ENCODE data around the gene INO80C. TPM values are rescaled to one million over a fixed set of nuclear protein-coding genes. Genes with fewer than 3 reads are reported as not detected.

The INO80C gene
- total and polyA plus RNA-seq, 2 of the 4 experiments (the other 2 are of a cell fraction), result 5.6 to 17.1 TPM

DNA sequence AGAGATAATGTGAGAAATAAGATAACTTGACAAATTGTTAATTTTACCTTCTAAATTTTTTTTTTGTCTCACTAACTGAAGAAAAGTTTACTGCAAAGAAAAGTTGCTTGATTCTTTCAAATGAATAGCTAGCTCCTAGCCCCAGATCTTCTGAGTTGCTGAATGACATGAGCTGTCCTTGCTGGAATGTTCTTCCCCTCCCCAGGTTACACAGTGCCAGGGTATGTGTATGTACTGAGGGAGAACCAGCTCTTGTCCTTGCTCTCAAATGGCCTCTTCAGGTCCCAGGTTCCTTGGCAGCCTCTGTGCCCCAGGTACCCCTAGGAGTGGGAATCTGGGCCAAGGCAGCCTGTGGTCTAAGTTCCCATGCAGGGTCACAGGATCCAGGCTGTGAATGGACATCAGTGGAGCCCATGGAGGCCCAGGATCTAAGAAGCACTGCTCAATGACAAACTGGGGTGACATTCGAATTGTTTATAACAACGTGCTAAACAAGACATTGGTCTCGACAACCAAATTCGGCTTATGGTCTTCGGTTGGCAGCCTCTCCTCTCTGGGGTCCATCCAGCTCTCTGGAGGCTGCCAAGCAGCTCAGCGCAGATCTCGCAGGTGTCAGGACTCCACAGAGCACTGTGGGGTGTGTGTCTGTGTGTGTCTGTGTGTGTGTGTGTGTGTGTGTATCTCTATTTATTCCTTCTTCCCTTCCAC lies 17.1 kb upstream of the INO80C start:
- Histone ChIP-seq H3K56ac (ENCODE audit: extremely low read depth, insufficient read depth, low read length) (no peak overlapping the region), H4K91ac (ENCODE audit: insufficient read depth, low read depth, low read length) (no peak overlapping the region; the same call in 1 of the 2 replicates), H3K9ac (ENCODE audit: low read depth, low read length) (no peak overlapping the region), H3K4me1 (ENCODE audit: control insufficient read depth, insufficient read depth, low read length) (peaks cover 3% of the 10 kb centered on the region), H3K9me1 (ENCODE audit: insufficient read depth, low read length) (peaks cover 9% of the 10 kb centered on the region; the same call in 1 of the 2 replicates), H3K79me1 (ENCODE audit: low read depth in 1 of 2, low read length in 2 of 2) (no peaks in the 10 kb centered on the region), H3K4me2 (ENCODE audit: low read depth, low read length) (no peak overlapping the region), H2BK120ac (ENCODE audit: low read depth, low read length) (no peak overlapping the region), H2BK20ac (ENCODE audit: low read depth, low read length) (no peak overlapping the region), H3K4me3 (ENCODE audit: insufficient read depth, low read depth, low read length) (no peak overlapping the region), H3K36me3 (ENCODE audit: control insufficient read depth, insufficient read depth, low read length) (no peaks in the 10 kb centered on the region), H2BK5ac (ENCODE audit: low read depth, low read length, poor library complexity, severe bottlenecking) (no peak overlapping the region), H4K20me1 (ENCODE audit: insufficient read depth, low read length) (no peaks in the 10 kb centered on the region), H2AFZ (replicated peaks; ENCODE audit: low read length, poor library complexity) (peak overlapping the region; percentile 34), H2BK15ac (ENCODE audit: low read depth, low read length) (no peak overlapping the region), H4K5ac (ENCODE audit: low read depth, low read length) (no peak overlapping the region), H3K27ac (ENCODE audit: insufficient read depth, low read length) (no peak overlapping the region), H3K18ac (ENCODE audit: low read depth, low read length) (no peak overlapping the region), H3K9me3 (ENCODE audit: control insufficient read depth, insufficient read depth, low read length) (no peaks in the 10 kb centered on the region), H3K4ac (ENCODE audit: low read depth, low read length) (no peak overlapping the region), H3K27me3 (ENCODE audit: control insufficient read depth, insufficient read depth, low read length) (no peaks in the 10 kb centered on the region; the same call in 1 of the 2 replicates), H4K8ac (ENCODE audit: low read depth in 2 of 2, low read length in 2 of 2) (no peak overlapping the region; a peak in 1 of 4 replicates), H2AK5ac (ENCODE audit: low read depth, low read length) (no peak overlapping the region), H3K23ac (ENCODE audit: low read depth, low read length) (no peak overlapping the region; the same call in 1 of the 2 replicates), H3K14ac (replicated peaks; ENCODE audit: low read depth, low read length) (no peak overlapping the region), H2AK9ac (replicated peaks; ENCODE audit: low read depth, low read length, poor library complexity) (peak overlapping the region; percentile 30)
- DNase-seq, result no peak
- CTCF ChIA-PET, result no interaction called here
- intact Hi-C loops (cut with micrococcal nuclease) (no loop called here), dilution Hi-C loops (cut with HindIII; ENCODE audit: low sequenced_read_pairs, unreplicated experiment) (no loop called here), in situ Hi-C loops (cut with MboI; ENCODE audit: low sequenced_read_pairs) (no loop called here)
- POLR2A ChIA-PET (ENCODE audit: unreplicated experiment), result no interaction called here
- BruUV-seq (replicated peaks), result no TSS peak
- TF ChIP-seq, protein P1, sequence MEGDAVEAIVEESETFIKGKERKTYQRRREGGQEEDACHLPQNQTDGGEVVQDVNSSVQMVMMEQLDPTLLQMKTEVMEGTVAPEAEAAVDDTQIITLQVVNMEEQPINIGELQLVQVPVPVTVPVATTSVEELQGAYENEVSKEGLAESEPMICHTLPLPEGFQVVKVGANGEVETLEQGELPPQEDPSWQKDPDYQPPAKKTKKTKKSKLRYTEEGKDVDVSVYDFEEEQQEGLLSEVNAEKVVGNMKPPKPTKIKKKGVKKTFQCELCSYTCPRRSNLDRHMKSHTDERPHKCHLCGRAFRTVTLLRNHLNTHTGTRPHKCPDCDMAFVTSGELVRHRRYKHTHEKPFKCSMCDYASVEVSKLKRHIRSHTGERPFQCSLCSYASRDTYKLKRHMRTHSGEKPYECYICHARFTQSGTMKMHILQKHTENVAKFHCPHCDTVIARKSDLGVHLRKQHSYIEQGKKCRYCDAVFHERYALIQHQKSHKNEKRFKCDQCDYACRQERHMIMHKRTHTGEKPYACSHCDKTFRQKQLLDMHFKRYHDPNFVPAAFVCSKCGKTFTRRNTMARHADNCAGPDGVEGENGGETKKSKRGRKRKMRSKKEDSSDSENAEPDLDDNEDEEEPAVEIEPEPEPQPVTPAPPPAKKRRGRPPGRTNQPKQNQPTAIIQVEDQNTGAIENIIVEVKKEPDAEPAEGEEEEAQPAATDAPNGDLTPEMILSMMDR (conservative IDR thresholded peaks at IDR 0.05; ENCODE audit: low read depth, low read length), result no peak
- TF ChIP-seq CHD1 (IDR thresholded peaks at IDR 0.05; ENCODE audit: low read depth, low read length) (no peak), MAZ (IDR thresholded peaks at IDR 0.05; ENCODE audit: borderline replicate concordance, low read depth, low read length) (no peak), MAFK (IDR thresholded peaks at IDR 0.05; ENCODE audit: low read depth, low read length) (no peak), NFE2L2 (IDR thresholded peaks at IDR 0.05; ENCODE audit: low read depth, low read length) (no peak), SMC3 (IDR thresholded peaks at IDR 0.05; ENCODE audit: low read depth, low read length) (no peak), RFX5 (IDR thresholded peaks at IDR 0.05; ENCODE audit: low read depth, low read length) (no peak), FOS (IDR thresholded peaks at IDR 0.05; ENCODE audit: low read depth, low read length) (no peak), RAD21 (IDR thresholded peaks at IDR 0.05; ENCODE audit: low read length) (no peak), MXI1 (IDR thresholded peaks at IDR 0.05; ENCODE audit: borderline replicate concordance, low read depth, low read length) (no peak), BHLHE40 (IDR thresholded peaks at IDR 0.05; ENCODE audit: low read depth, low read length) (no peak), CEBPB (IDR thresholded peaks at IDR 0.05; ENCODE audit: low read depth, low read length) (no peak), POLR2A (IDR thresholded peaks at IDR 0.05; ENCODE audit: low read depth, low read length) (no peak), RCOR1 (IDR thresholded peaks at IDR 0.05; ENCODE audit: insufficient replicate concordance, low read length) (no peak)
- TF ChIP-seq, protein P2, sequence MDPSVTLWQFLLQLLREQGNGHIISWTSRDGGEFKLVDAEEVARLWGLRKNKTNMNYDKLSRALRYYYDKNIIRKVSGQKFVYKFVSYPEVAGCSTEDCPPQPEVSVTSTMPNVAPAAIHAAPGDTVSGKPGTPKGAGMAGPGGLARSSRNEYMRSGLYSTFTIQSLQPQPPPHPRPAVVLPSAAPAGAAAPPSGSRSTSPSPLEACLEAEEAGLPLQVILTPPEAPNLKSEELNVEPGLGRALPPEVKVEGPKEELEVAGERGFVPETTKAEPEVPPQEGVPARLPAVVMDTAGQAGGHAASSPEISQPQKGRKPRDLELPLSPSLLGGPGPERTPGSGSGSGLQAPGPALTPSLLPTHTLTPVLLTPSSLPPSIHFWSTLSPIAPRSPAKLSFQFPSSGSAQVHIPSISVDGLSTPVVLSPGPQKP (IDR thresholded peaks at IDR 0.05; ENCODE audit: borderline replicate concordance, low read depth, low read length), result no peak
- TF ChIP-seq, protein P3, sequence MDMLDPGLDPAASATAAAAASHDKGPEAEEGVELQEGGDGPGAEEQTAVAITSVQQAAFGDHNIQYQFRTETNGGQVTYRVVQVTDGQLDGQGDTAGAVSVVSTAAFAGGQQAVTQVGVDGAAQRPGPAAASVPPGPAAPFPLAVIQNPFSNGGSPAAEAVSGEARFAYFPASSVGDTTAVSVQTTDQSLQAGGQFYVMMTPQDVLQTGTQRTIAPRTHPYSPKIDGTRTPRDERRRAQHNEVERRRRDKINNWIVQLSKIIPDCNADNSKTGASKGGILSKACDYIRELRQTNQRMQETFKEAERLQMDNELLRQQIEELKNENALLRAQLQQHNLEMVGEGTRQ (IDR thresholded peaks at IDR 0.05; ENCODE audit: low read depth, low read length), result no peak
- ATAC-seq (ENCODE audit: low read depth), result no peak
- no CpG with 5 or more reads among the region's 7 CpGs for WGBS, 2 experiments (ENCODE audit: extremely low coverage in 2 of 2, insufficient read length in 1 of 2)

Data from IMR-90 (cell line).